GM19025 (cell line): ENCODE measurements around the gene SAYSD1.

Experiments
- ATAC-seq: cut with Tn5 transposase; IDR thresholded peaks from one replicate; pipeline ENCODE4 v1.9.1; 2021; ENCODE audit warnings: mild to moderate bottlenecking, low read depth, moderate library complexity; ENCODE audit not compliant: unreplicated experiment

SAYSD1 gene

GRCh38 chr6:39111280-39111679 is 3.7 kb downstream of the SAYSD1 start:
- no peak for ATAC-seq

GRCh38 chr6:39108041-39108839 is 6.7 kb downstream of the SAYSD1 start:
- no peak for ATAC-seq

DNA sequence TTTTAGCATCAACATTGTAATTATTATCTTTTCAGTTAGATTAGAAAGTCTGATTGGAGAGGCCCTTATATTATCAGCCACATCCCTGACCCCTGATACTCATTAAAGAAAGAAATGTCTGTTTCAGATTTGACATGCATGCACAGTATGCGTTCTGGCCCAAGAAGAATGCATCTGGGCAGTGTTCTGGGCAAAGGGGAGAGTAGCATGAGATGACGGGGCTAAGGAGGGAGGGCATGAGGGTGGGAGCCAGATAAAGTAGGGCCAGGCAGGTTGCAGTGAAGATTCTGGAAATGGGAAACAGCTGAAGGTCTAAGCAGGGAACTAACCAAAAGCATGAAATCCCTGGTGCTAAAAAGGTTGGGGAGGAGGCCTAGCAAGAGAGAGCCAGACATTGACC is 7.3 kb downstream of the SAYSD1 start:
- ATAC-seq = no peak

DNA sequence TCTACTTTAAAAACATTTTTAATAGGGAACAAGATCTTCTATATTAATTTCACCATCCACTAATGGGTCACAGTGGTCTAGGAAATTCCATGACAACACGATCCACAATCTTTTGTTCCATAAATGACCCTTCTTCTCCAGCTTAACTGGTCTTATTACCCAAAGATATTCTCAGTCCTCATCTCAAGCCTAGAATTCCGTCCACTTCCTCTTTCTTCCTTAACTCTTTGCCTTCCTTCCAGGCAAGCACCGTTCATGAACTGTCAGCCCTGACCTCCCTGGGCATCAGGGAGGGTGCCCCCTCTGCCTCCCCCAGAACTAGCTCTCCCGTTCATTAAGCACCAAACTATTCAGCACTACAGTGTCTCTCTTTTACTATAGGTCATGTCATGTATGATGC is 8.0 kb downstream of the SAYSD1 start:
- no peak for ATAC-seq

DNA sequence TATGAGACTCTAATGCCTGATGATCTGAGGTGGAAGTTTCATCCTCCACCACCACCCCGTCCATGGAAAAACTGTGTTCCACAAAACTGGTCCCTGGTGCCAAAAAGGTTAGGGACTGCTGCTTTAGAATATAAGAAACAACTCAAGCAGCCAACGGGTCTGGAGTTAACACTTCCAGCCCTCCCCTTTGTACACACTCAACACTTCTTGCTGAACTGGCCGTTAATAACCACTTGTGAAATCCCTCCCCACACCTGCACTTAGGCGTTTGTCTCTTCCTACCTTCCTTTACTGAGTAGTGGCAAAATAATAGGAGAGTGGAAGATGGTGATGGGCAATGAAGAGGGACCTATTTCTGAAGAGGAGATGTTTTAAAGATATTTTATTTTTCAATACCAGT is 10.5 kb downstream of the SAYSD1 start:
- no peak for ATAC-seq

DNA sequence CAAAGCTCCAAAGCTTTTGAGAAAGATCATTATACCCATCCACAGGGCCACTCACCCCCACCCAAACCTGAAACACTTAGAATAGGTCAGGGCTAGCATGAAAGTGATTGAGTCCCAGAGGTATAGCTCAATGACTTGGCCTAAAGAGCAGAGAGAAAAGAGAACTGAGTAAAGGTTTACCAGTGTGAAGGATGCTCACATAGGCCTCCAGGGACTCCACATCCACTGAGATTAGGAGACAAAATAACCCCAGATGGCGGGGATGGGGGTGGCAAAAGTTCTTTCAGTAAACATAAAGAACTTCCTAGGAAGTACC is 12.2 kb downstream of the SAYSD1 start:
- peak; percentile 83 for ATAC-seq

GRCh38 chr6:39102071-39102820 is 12.7 kb downstream of the SAYSD1 start:
- peak; percentile 41 for ATAC-seq

DNA sequence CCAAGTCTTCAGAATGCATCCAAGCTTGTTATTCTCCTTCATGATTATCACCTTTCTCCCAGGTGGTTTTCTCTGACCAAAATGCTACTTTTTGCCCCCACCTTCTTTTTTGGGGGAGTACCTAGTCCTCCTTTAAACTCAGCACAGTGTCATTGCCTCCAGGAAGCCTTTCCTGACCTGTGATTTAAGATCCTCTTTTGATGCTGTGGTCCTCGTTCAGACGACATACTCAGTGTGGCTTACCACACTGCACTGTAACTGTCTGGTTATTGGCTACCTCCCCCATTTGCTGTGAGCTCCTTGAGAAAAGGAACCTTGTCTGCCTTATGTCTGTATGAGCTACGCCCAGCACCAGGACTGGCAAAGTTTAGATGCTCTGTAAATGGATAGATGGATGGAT is 14.6 kb downstream of the SAYSD1 start:
- ATAC-seq = no peak

- no peak for ATAC-seq
These were observed 19.4 kb downstream of the SAYSD1 start for GRCh38 chr6:39095578-39095977.

DNA sequence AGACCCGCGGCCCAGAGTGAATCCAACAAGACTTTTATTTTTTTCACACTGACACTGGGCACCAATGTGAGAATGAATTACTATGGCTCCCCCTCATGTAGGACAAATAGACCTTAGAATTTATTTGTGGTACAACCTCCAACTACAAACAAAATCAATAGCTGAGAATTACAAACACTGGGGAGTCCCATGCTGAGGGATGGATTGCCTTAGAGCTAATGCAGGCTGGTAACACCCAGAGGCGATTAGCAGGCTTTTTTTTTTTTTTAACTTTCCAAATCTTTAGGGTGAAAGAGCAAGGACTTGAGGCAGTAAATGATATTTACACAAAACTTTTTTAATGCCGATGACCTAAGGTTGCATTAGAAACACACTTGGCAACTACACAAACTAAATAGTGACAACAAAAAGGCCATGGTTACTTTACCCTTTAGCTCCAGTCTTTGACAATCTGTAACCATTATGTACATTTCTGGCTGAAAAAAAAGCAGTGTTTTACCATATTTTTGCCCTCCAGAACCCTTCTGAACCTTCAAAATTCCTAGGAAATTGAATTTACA is 21.8 kb downstream of the SAYSD1 start:
- ATAC-seq = no peak

DNA sequence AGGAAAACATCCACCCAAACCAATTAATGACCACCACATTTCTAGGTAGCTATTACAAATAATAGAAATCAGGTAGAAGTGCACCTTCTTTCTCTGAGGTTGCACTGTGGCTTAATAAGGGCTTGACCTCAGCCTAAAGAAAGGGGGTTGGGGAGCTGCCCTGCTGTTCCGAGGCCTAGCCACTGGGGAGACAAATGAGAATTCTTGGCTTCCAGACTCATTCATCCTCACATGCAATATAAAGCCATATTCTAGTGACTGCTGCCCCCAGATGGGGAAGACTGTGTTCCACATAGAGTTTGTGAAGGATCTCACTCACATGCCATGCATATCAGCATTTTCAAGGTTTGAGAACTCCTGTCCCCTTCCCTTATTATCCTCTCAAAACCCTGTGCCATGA is 22.9 kb downstream of the SAYSD1 start:
- ATAC-seq = no peak

- ATAC-seq = no peak
These were observed 23.8 kb downstream of the SAYSD1 start for GRCh38 chr6:39091220-39091619.

- no peak for ATAC-seq
These were observed 24.9 kb downstream of the SAYSD1 start for GRCh38 chr6:39090036-39090435.

GRCh38 chr6:39088331-39088730 is 26.7 kb downstream of the SAYSD1 start:
- ATAC-seq = no peak

- no peak for ATAC-seq
These were observed 27.8 kb downstream of the SAYSD1 start for GRCh38 chr6:39087197-39087596.

DNA sequence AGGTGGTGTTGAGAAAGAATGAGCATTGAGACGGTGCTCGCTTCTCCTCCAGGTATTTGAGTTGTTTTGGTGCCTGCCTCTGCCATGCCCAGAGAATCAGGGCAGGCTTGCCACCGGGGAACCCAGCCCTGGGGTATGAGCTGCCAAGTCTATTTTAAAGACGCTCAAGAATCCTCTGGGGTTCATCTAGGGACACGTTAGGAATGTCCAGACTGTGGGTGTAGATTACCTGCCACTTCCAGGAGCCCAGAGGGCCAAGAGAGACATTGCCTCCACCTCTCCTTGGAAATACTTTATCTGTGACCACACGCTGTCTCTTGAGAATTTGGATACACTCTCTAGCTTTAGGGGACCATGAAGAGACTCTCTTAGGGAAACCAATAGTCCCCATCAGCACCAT is 28.3 kb downstream of the SAYSD1 start:
- no peak for ATAC-seq

- peak; percentile 84 for ATAC-seq
These were observed 28.7 kb downstream of the SAYSD1 start for GRCh38 chr6:39086294-39086693.

- ATAC-seq = no peak
These were observed 29.7 kb downstream of the SAYSD1 start for GRCh38 chr6:39085129-39085797.

DNA sequence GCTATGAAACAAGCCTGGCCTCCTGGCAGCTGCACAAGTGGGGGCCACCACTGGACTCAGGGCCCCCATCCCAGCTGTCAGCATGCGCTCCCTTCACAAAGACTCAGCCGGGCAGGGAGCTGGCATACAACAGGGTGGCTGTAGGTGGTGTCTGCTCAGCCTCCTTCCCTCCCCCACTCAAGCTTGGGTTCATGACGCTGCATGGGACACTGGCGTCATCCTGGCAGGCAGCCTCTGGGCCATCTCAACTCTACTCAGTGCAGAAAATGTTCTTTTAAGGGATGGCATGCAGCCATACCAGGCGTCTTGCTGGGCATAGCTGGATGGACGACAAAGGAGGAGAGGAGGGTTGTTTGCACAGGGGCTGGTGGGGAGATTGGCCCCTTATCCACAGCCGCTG is 30.5 kb downstream of the SAYSD1 start:
- no peak for ATAC-seq

DNA sequence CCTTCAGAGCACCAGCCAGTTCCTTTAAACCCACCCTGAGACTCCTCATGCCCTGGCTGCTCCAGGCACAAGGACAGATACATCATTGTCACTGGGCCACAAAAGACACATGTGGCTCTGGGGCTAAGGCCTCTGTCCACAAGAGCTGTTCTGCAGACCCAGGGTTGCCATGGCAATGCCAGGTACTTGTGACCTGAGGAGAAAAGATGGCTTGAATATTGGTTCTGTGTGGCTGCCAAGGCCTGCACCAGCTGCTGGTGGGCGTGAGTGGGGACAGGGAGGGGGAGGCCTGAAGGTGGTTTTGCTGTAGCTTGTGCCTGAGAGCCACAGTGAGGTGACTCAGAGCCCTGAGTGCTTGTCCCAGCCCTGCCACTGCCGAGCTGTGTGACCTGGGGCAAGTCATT is 31.8 kb downstream of the SAYSD1 start:
- ATAC-seq = no peak

DNA sequence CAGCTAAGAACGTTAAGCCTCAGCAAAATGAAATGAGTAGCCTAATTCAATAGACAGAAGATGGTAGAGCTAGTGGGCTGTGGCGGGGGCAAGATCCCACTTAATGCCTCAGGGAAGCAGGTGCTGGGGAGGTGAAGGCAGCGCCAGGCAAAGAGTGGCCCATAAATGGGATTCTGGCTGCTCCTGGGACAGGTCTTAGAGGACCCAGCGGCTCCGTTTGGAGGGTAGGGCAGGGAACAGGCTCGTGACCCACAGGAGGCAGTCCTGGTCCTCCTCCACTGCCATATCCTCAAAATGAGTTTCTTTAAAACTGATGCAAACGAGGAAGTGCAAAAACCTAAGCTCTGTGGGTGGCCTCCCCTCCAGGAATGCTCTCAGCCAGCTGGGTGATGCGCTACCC is 32.7 kb downstream of the SAYSD1 start:
- no peak for ATAC-seq
